HTR-8/SVneo (cell line): ENCODE measurements around the gene MDFIC.

ENCODE experiments used
- DNase-seq: peaks from one replicate; pipeline ENCODE4 v3.0.0; 2011; ENCODE audit warnings: low spot score, mixed read lengths; ENCODE audit not compliant: insufficient read length
- FAIRE-seq: peaks from 2 replicates; lab custom pipeline; 2011; peaks lifted over from hg19 to GRCh38; lab: Jason Lieb, UNC

The MDFIC gene

DNA sequence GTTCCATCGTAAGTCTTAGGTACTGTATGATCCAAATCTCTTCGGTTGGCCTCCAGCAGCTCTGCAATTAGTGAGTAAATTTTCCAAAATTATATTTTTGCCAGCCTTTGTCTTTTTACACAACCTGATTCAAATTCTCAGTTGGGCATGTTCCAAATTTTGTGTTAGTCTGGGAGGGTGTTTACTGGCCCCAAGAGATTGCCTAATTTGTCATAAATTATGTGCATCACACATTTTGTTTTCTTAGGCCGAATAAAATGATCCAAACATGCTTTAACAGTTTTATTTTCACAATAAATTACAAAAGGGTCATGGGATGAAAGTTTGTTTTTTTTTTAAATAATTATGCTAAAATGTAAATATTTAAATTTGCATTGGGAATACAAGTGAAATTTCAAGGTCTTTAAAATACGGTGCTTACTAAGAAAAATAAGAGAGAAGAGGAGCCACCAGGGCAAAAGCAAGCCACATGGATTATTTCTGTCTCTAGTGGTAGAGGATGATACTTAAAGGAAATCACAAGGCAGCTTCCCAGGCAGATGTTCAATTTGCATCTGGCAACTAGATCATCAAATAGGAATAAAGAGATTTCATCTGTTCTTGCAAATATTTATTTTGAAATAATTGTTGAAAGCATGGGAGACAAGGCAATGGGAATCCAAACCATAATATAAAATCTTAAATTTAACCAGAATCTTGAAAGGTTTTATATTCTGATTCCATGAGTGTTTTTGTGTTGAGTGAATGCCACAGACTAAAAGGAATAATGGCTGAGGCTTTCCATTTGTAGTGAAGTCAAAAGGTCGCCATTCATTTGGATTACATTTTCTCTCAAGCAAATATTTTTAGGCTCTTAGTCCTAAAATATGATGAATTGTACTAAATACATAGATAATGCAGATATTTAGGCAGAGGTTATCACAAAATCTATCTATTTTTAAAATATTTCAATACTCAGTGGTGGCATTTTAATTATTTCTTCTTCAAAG is 111.1 kb downstream of the MDFIC start:
- no peak for FAIRE-seq
- DNase-seq = no peak

DNA sequence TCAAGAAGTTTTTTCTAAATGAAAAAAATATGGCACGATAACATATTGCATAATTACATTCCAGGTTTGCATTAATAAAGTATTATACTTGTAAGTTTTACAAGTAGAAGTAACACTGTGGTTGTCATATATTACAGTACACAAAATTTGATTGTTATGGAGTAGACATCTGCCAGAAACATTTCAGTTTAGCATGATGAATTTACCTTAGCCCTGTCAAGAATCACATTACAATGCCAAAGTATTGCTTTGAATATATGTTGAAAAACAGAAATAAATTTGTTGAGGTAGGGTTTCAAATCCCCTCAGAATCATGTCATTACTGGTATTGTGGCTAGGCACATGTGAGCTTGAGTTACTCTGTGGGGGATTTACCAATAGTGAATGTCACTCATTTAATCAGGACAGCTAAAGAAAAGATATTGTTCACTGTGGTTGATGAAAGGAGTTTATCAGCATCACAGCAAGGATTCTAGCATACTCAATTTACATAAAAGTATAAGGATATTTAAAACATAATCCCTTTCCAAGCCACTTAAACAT is 112.1 kb downstream of the MDFIC start:
- FAIRE-seq (no peak), DNase-seq (no peak)

DNA sequence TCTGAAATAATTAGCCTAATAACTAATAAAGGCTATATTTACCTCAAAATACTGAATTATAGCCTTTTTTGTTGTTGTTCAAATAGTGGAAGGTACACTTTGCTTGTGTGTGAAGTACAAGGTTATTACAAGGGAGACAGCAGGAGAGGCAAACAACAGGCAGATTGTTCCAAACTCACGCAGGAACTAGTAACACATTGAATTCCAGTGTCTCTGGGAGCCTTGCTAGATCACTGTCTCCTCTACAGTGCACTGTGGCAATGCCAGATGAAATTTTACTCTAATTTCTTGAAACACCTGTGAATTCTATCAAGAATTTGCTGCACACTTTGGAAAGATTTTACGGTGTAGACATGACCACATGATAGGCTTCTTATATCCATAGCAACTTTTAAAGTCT is 112.6 kb downstream of the MDFIC start:
- no peak for FAIRE-seq
- DNase-seq = no peak

DNA sequence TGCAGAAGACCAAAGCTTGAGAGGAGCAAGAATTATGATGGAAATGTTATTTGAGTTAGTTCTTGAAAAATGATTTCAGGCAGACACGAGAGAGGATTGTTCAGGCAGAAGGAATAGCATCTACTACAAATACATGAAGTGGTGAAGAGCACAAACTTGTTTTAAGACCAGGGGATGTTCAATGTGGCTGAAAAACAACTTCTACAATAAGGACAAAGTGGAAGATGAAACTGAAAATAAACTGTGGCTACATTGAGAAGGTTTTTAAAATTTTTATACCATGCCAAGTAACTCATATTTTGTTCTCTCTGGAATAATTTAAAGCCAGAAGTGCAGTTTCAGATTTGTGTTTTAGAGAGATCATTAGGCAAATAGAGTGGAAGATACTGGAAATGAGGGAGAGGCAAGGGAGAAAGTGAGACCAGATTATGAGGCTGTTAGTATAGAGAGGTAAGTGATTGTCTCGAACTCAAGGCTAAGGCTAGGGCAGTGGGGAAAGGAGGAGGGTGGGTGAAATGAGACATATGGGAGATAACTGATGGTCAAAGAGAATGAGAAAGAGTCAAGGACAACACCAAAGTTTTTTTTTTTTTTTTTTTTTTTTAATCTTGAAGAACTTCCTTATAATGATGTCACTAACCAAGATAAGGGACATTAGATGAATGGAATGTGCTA is 115.4 kb downstream of the MDFIC start:
- FAIRE-seq (no peak), DNase-seq (no peak)

DNA sequence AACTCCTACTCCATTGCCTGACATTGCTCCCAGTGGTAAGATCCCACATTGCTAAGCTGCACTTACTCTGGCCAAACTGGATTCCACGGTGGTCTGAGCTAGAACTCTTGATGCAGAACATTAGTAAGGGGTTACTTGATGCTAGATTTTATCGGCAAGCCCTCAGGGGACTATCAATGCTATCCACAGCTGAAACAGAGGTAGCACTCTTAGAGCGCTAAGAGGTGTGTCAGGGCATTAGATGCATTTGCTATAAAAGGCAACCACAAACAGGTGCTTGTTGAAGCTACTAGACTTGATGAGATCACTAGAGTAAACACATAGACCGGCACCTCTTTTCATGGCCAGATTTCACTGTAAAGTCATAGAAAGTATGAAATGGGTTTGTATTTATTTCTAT is 116.3 kb downstream of the MDFIC start:
- DNase-seq (no peak), FAIRE-seq (no peak)

DNA sequence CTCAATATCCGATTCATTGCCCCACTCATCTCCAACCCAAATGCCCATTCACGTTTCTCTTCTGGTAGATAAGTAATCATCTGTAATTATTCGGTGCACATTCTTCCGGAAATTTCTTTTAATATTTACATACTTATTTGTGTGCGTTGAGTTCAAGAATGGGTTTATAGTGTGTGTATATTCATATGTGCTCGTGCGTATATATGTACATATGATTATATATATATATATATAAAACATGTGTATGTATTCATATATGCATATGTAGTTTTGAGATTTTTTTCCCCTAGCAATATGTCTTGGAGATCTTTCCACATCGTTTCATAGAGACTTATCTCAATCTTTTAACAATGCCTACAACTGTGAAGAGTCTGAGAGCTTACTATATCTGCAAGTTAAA is 118.2 kb downstream of the MDFIC start:
- no peak for FAIRE-seq
- DNase-seq = no peak

DNA sequence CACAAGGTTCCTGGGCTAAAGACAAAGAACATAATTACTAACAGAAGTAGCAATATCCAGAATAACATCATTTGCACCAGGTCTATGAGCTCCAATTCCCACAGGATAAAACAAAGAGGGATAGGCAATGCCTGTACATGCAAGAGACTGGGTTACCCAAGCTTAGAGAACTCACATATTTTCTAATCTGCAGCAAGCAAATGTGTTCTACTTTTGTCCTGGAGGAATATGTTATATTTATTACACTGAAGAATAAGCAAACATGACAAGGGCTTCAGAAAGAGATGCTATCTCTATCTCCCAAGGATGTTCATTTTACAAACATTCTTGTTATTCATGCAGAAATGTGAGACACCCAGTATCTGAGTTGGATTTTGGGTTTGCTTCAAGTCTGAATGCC is 118.6 kb downstream of the MDFIC start:
- FAIRE-seq (no peak), DNase-seq (no peak)

DNA sequence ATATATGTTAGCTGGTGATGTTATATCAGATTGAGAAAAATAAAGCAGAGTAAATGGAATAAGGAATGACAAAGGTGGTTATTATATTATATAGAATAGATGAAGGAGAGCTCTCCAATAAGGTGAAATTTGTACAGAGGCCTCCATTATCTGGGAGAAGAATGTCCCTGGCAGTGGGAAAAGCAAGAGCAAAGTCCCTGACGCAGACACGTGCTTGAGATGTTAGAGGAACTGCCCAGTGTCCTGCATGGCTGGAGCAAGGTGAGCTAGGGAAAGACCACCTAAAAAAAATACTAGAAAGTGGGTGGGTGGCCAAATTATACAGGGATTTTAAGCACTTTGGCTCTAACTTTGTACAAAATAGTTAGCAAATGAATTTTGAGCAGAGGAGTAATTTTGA is 120.7 kb downstream of the MDFIC start:
- FAIRE-seq (no peak), DNase-seq (no peak)

DNA sequence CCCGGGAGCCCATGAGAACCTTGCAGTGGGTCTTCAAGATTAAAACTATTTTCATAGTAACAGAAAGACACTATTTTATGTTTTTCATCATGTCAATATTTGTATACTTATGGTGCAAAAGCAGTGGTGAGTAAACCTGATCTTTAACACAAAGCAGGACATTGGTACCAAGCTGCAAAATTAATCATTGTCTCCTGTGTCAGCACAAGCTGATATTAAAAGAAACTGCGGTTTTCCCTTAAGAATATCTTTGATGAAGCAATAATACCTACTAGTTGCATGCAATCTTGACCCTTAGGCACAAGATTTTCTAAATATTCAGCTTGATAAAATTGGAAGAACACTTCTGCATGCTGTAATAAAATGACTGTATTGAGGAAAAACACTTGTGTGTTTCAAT is 121.7 kb downstream of the MDFIC start:
- DNase-seq = no peak
- no peak for FAIRE-seq

DNA sequence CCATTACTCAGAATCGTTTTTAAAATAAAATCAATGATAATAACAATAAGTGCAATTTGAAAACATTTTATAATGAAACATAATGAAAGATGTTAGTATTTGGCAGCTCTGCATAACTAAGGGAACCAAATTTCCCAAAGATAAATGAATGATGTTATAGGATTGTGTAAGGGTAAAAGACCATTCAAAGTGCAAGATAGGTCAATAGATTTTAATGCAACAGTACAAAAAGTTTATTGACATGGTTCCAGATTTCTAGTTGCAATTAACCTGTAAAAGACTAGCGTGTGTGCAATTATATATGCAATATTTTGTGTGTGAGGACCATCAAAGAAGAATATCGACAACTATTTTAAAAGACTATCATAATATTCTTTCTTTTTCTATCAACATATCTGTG is 122.3 kb downstream of the MDFIC start:
- DNase-seq (no peak), FAIRE-seq (no peak)

DNA sequence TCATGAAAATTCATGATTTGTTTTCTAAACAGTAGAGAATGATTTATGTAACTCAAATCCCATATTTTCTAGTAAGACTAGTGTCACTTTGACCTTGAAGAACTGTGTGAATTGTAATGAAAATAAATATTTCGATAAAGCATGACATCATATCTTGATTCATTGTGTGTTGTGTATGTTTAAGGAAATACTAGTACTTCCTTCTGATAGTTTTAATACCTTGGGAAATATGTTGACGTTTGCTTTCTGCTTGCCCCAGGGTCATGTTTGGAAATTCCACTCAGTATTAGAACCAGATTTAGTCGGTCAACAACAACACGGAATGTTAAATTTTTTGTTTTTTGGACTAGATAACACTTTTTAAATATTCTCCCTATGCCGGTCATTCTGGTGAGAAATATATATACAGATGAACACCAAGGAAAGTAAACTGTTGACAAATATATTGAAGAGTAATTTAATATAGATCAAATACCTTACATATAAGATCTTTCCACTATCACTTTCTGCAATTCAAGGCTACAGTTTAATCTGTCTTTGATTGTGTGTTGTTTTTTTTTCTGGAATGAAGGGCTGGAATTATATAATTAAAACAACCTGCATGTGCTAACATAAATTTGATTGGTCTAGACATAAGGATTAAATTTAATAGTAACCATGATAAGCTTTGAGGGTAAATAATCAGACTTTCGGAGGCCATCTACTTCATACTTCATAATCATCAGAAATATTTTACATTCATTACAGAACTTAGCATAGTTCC is 126.2 kb downstream of the MDFIC start:
- no peak for FAIRE-seq
- DNase-seq = no peak

DNA sequence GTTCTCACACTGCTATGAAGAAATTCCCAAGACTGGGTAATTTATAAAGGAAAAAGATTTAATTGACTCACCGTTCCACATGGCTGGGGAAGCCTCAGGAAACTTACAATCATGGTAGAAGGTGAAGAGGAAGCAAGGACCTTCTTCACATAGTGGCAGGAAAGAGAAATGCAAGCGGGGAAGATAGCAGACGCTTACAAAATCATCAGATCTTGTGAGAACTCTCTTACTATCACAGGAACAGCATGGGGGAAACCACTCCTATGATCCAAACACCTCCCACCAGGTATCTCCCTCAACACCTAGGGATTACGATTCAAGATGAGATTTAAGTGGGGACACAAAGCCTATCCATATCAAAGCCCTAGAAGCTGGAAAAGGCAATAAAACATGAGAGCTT is 130.8 kb downstream of the MDFIC start:
- FAIRE-seq (no peak), DNase-seq (no peak)

DNA sequence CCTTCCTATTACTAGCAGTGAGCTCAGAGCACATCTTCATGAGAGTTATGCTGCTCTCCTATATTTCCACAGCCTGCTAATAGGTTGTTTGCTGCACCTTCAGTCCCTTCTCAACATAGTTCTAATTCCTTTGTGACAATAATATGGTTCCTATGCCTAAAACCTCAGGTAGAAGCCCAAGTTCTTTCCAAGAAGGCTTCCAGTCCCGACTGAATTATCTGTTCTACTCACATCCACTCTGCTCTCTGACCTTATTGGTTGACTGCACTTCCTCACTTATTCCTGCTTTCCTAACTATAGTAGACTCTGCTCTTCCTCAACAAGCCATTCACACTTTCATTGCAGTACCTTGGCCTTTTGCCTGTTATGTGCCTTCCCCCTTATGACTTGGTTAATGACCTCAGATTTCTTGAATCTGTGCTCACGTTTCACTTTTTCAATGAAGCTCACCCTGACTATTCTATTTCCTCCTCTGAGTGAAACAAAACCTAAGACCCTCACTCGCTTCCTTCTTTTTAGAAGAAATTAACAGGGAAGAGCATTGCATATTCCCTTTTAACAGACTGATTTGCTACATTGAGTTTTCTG is 132.7 kb downstream of the MDFIC start:
- DNase-seq = no peak
- no peak for FAIRE-seq

DNA sequence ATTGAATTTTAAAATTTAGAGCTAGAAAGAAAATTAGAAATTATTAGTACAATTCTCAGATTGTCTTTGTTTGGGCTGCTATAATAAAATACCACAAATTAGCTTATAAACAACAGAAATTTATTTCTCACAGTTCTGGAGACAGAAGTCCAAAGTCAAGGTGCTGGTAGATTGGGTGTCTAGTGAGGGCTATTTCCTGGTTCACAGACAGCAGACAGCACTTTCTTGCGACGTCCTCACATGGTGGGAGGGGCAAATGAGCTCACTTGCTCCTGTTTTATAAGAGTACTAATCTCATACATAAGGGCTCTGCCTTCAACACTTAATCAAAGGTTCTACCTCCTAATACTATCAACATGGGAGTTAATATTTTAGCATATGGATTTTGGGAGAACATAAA is 134.1 kb downstream of the MDFIC start:
- DNase-seq (no peak), FAIRE-seq (no peak)

DNA sequence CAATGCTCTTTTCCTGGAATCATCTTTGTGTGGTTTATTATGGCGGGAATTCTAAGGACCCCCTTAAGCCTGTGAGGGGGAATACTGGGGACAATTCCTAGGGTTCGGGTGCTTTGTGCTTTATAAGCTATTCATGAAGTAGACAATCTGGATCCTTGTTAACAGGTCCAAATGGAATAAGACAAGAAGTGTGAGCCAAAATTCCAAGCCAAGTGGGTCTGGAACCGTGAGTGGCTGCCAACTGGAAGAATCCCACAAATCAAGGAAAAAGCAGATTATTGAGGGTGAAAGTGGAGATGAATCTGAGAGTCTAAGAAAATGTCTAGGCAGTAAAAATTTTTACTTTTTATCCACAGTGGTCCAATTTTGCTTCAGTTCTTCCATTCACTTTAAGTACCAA is 136.8 kb downstream of the MDFIC start:
- DNase-seq (no peak), FAIRE-seq (no peak)

DNA sequence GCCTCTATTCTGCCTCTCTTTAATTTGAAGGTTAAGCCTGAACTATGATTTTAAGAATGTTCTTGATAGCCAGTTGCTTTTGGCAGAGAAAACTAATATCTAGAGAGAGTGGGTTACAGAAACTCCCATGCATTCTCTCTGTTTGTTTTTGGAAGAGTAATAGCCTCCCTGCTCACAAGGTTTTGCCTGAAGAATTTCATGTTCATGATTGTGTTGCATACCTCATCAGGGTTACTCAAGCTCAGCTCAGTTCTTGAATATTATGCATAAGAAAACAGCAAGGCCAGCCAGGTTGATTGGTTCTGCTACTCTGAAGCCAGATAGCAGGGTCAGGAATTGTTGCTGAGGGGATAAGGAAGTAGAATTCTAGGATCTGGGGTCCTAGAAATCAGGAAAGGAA is 137.4 kb downstream of the MDFIC start:
- DNase-seq (no peak), FAIRE-seq (no peak)

DNA sequence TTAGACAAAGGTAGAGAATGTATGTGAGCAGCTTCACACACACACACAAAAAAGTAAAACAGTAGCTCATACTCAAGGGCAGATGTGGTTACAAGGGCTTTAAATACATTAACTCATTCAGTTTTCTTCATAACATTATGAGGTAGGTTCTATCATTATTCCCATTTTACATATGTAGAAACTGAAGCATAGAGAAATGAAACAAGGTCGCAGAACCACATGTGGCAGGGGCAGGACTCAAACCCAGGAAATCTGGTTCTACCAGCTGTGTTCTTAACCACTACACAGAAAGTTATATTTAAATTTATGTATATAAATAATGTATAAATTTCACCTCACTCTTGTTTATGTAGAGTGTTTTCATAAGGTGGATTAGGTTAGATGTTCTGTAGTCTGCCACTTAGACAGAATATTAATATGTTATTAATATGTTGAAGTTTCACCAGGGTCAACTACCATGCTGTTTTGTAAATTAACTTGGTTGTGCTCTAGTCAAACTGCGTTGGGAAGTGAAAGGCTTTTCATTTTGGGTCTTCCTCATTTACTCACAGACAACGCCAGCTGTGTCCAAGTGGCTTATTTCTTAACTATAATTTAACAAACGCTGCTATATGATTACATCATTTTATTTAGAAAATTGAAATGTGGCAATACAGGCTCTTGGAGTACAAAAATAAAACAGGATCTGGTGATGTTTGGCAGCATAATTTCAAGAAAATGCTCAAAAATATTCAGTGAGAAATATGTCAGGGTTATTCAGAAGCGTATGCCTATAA is 138.4 kb downstream of the MDFIC start:
- FAIRE-seq (no peak), DNase-seq (no peak)

DNA sequence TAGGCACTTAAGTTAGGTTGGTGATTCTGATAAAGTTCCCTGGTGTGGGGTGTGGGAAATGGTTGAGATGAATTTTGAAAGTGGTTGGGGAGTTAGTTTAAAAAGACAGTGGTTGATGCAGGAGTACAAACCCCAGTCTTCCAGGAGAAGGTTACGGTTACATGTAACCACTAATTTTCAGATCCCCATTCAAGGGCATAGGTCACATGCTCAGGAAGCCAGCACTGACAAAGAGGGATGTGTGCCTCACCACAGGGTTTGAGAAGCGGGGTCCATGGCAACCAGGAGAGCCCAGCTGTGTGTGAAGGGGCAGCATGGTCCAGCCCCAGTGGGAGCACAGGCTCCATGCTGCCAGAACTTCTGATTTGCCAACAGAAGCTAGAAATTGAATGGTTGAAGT is 144.2 kb downstream of the MDFIC start:
- no peak for FAIRE-seq
- no peak for DNase-seq

DNA sequence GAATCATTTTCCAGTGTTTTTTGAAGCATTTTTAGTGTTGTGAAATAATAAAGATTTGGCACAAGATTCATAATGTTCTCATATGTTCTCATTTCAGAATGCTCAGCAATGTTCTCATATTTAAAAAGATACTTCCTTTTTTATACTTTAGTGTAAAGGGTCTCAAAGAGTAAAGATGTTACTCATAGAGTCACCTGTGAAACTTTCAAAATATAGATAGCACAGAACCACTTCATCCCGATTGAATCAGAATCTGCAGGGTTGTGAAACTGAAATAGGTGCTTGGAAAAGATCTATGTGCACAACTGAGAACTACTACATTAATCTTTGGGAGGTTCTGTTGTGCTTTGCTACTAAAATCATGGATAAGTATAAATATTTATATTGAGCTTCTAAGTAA is 144.7 kb downstream of the MDFIC start:
- FAIRE-seq (no peak), DNase-seq (no peak)

DNA sequence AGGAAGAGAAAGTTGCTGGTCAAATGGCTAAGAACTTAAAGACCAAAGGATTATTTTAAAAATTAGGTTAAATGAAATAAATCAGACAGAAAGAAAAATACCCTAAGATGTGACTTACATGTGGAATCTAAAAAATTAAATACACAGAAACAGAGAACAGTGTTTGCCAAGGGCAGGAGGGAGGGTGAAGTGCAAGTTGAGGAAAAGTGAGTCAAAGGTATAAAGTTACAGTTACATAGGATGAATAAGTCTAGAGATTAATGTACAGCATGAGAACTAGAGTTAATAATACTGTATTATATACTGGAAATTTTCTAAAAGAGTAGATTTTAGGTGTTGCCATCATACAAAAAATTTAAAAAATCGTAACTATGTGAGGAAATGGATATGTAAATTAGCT is 146.3 kb downstream of the MDFIC start:
- FAIRE-seq (no peak), DNase-seq (no peak)
